Peyer's patch (tissue), 4 donors: ENCODE measurements around the gene PAM16. TPM values are rescaled to one million over a fixed set of nuclear protein-coding genes. Genes with fewer than 3 reads are reported as not detected.

Source experiments
- DNase-seq, 3 donors: peaks; one replicate each; pipeline ENCODE4 v3.0.0-alpha.2; 2017 to 2019
- H3K27ac ChIP-seq, 4 donors: fragments of 200-600 bp; sonication (generic); one replicate each; pipeline ENCODE4 v1.5.1; 2016 to 2019
- H3K27me3 ChIP-seq, 2 donors: fragments of 200-600 bp; sonication (generic); one replicate each; pipeline ENCODE4 v1.5.1; 2019
- H3K36me3 ChIP-seq, 3 donors: fragments of 200-600 bp; sonication (generic); one replicate each; pipeline ENCODE4 v1.5.1; 2016 to 2019
- H3K4me1 ChIP-seq, 4 donors: fragments of 200-600 bp; sonication (generic); one replicate each; pipeline ENCODE4 v1.5.1; 2016 to 2019
- H3K4me3 ChIP-seq, 4 donors: fragments of 200-600 bp; sonication (generic); 1 replicate in 3 of 4; 2 replicates in 1 of 4; pipeline ENCODE4 v1.5.1; 2016 to 2019; ENCODE audit warnings: mild to moderate bottlenecking in 1 of 4
- H3K9me3 ChIP-seq, 4 donors: fragments of 200-600 bp; sonication (generic); one replicate each; pipeline ENCODE4 v1.5.1; 2016 to 2019; ENCODE audit warnings: mild to moderate bottlenecking in 1 of 4
- CTCF ChIP-seq, 6 experiments: fragments of 450-650 bp in 4 of 6; fragments of 200-600 bp in 2 of 6; sonication (generic) in 1 of 6; IDR thresholded peaks; one replicate each; pipeline ENCODE4 v1.5.1; 2017 to 2019; ENCODE audit warnings: antibody characterized with exemption in 6 of 6, mild to moderate bottlenecking in 3 of 6, moderate library complexity in 1 of 6
- POLR2A ChIP-seq, 2 donors: fragments of 450-650 bp; IDR thresholded peaks; one replicate each; pipeline ENCODE4 v1.5.1; 2017; ENCODE audit warnings: antibody characterized with exemption in 2 of 2, mild to moderate bottlenecking in 2 of 2, moderate library complexity in 2 of 2
- total RNA-seq, 4 donors: library from RNA; depleted of rRNA; stranded (reverse); fragments of >200 nt; gene quantifications; one replicate each; pipeline ENCODE4 v1.1.0, GENCODE V29; 2016

The PAM16 gene
- total RNA-seq, 4 donors from 2014 or later: 18.2 to 61.4 (median 49.3) TPM

- peaks cover 0 to 87% (median 0%) of the 10 kb centered on the region in 3 donors for H3K36me3 ChIP-seq
- TF ChIP-seq POLR2A (IDR thresholded peaks at IDR 0.05) (no peak), CTCF (IDR thresholded peaks at IDR 0.05) (no peak)
- no peak overlapping the region for H3K4me3 ChIP-seq
- H3K27me3 ChIP-seq: no peaks in the 10 kb centered on the region
- H3K27ac ChIP-seq: peak overlapping the region in 3 of 4 donors; percentile 10 to 57 (median 47)
- peaks cover 0 to 7% (median 0%) of the 10 kb centered on the region in 4 donors for H3K4me1 ChIP-seq
- DNase-seq: no peak
- no peaks in the 10 kb centered on the region for H3K9me3 ChIP-seq
These were observed 37.3 kb upstream of the PAM16 start for GRCh38 chr16:4388271-4389021.

GRCh38 chr16:4387781-4388180 is 36.7 kb upstream of the PAM16 start:
- no peak for TF ChIP-seq POLR2A (IDR thresholded peaks at IDR 0.05)
- no peak for TF ChIP-seq CTCF (IDR thresholded peaks at IDR 0.05)
- DNase-seq: no peak
- Histone ChIP-seq H3K36me3 (peaks cover 0 to 90% (median 0%) of the 10 kb centered on the region in 3 donors), H3K4me3 (no peak overlapping the region), H3K27me3 (no peaks in the 10 kb centered on the region), H3K9me3 (no peaks in the 10 kb centered on the region), H3K4me1 (peaks cover 0 to 6% (median 0%) of the 10 kb centered on the region in 4 donors), H3K27ac (peak overlapping the region in 1 of 4 donors; percentile 11)

GRCh38 chr16:4386951-4387565 is 35.9 kb upstream of the PAM16 start:
- TF ChIP-seq CTCF (IDR thresholded peaks at IDR 0.05): no peak
- TF ChIP-seq POLR2A (IDR thresholded peaks at IDR 0.05): no peak
- Histone ChIP-seq H3K36me3 (peaks cover 0 to 91% (median 0%) of the 10 kb centered on the region in 3 donors), H3K9me3 (no peaks in the 10 kb centered on the region), H3K27ac (peak overlapping the region in 2 of 4 donors; percentile 17 to 25), H3K27me3 (no peaks in the 10 kb centered on the region), H3K4me1 (no peaks in the 10 kb centered on the region), H3K4me3 (no peak overlapping the region)
- no peak for DNase-seq

DNA sequence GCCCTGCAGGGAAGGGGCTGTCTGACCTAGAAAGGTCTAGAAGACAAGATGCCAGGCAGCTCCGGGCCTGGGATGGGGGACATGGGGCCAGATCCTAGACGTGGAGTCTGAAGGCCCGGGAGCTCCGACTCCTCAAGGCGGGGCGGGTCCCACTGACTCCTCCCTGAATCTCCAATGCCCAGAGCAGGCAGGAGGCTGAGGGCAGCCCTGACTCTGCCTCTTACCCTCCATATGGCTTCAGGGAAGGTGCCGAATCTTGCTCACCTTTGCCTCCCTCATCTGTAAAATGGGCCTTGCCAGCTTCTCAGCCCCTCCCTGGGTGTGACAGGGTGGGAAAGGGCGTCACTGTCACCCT is 35.3 kb upstream of the PAM16 start:
- TF ChIP-seq CTCF (IDR thresholded peaks at IDR 0.05): no peak
- TF ChIP-seq POLR2A (IDR thresholded peaks at IDR 0.05): no peak
- peak overlapping the region in 2 of 4 donors; percentile 2 to 17 for H3K27ac ChIP-seq
- no peak overlapping the region for H3K4me3 ChIP-seq
- H3K36me3 ChIP-seq: peaks cover 0 to 92% (median 0%) of the 10 kb centered on the region in 3 donors
- H3K27me3 ChIP-seq: no peaks in the 10 kb centered on the region
- H3K9me3 ChIP-seq: no peaks in the 10 kb centered on the region
- no peak for DNase-seq
- no peaks in the 10 kb centered on the region for H3K4me1 ChIP-seq

GRCh38 chr16:4385789-4386450 is 34.8 kb upstream of the PAM16 start:
- H3K36me3 ChIP-seq: peaks cover 0 to 93% (median 0%) of the 10 kb centered on the region in 3 donors
- no peak for DNase-seq
- no peak for TF ChIP-seq POLR2A (IDR thresholded peaks at IDR 0.05)
- no peak for TF ChIP-seq CTCF (IDR thresholded peaks at IDR 0.05)
- H3K4me3 ChIP-seq: no peak overlapping the region
- H3K4me1 ChIP-seq: no peaks in the 10 kb centered on the region
- no peaks in the 10 kb centered on the region for H3K9me3 ChIP-seq
- no peaks in the 10 kb centered on the region for H3K27me3 ChIP-seq
- H3K27ac ChIP-seq: peak overlapping the region in 2 of 4 donors; percentile 1 to 2
